Activated naive CD8-positive, alpha-beta T cell treated with anti-CD3 and anti-CD28 coated beads, Interleukin-2, amount 50 U/mL, for 24 hours (primary cell): ENCODE measurements around the gene KCNS1.
"Not testable (repeated sequence)": the region's sequence is repeated elsewhere in the genome, so short reads cannot be mapped to it uniquely, and the experiment has no call there.

ENCODE experiments used
- ATAC-seq: fragments of 150-1000 bp; cut with Tn5 transposase; one replicate; pipeline ENCODE4 v1.10.0; 2021
- DNase-seq: peaks from one replicate; pipeline ENCODE4 v3.0.0; 2021
- H3K27ac Mint-ChIP-seq: one replicate; pipeline ENCODE4 v1.8.0; 2021; ENCODE audit warnings: mild to moderate bottlenecking, mixed read lengths
- H3K27me3 Mint-ChIP-seq: one replicate; pipeline ENCODE4 v1.8.0; 2021; ENCODE audit warnings: mixed read lengths
- H3K36me3 Mint-ChIP-seq: one replicate; pipeline ENCODE4 v1.8.0; 2021; ENCODE audit warnings: low read depth, mixed read lengths
- H3K4me1 Mint-ChIP-seq: one replicate; pipeline ENCODE4 v1.8.0; 2021; ENCODE audit warnings: mixed read lengths
- H3K4me3 Mint-ChIP-seq: one replicate; pipeline ENCODE4 v1.8.0; 2021; ENCODE audit warnings: mild to moderate bottlenecking, moderate library complexity, mixed read lengths
- H3K9me3 Mint-ChIP-seq: one replicate; pipeline ENCODE4 v1.8.0; 2021; ENCODE audit warnings: mixed read lengths

The KCNS1 gene

GRCh38 chr20:45100563-45101245 lies at the start of gene KCNS1:
TSS of gene KCNS1 (minus strand) at chr20:45101127. CDS start at chr20:45099236, 1,891 bp downstream.
- ATAC-seq (peak; percentile 21), DNase-seq (no peak)
- no peak within 1 kb of the TSS for H3K4me3 Mint-ChIP-seq
- H3K27ac Mint-ChIP-seq, result no peak within 1 kb of the TSS
- no peaks in the 10 kb centered on the region for H3K9me3 Mint-ChIP-seq
- H3K36me3 Mint-ChIP-seq, result no peaks in the 10 kb centered on the region
- H3K27me3 Mint-ChIP-seq, result peaks cover 57% of the 10 kb centered on the region
- H3K4me1 Mint-ChIP-seq, result peaks cover 14% of the 10 kb centered on the region

GRCh38 chr20:45149062-45149461 lies 48.1 kb upstream of the KCNS1 start:
- Mint-ChIP-seq H3K4me3 (no peak overlapping the region), H3K4me1 (no peaks in the 10 kb centered on the region)
- ATAC-seq, result no peak

GRCh38 chr20:45140836-45141235 lies 39.9 kb upstream of the KCNS1 start:
- DNase-seq, result no peak
- no peak for ATAC-seq
- H3K36me3 Mint-ChIP-seq, result no peaks in the 10 kb centered on the region
- no peaks in the 10 kb centered on the region for H3K4me1 Mint-ChIP-seq
- H3K4me3 Mint-ChIP-seq, result no peak overlapping the region
- H3K27ac Mint-ChIP-seq, result no peak overlapping the region
- H3K27me3 Mint-ChIP-seq, result peaks cover 7% of the 10 kb centered on the region
- H3K9me3 Mint-ChIP-seq, result no peaks in the 10 kb centered on the region

More at GRCh38 chr20:45149062-45149461, 48.1 kb upstream of the KCNS1 start:
- H3K27me3 Mint-ChIP-seq, result peaks cover 21% of the 10 kb centered on the region
- no peaks in the 10 kb centered on the region for H3K36me3 Mint-ChIP-seq
- no peaks in the 10 kb centered on the region for H3K9me3 Mint-ChIP-seq
- no peak for DNase-seq
- no peak overlapping the region for H3K27ac Mint-ChIP-seq

- H3K27me3 Mint-ChIP-seq, H3K27ac Mint-ChIP-seq, H3K4me1 Mint-ChIP-seq, H3K4me3 Mint-ChIP-seq, H3K9me3 Mint-ChIP-seq, H3K36me3 Mint-ChIP-seq, ATAC-seq, DNase-seq: not testable (repeated sequence)
Measured at GRCh38 chr20:45139733-45140375, 38.9 kb upstream of the KCNS1 start.

GRCh38 chr20:45138561-45139300 lies 37.8 kb upstream of the KCNS1 start:
- Mint-ChIP-seq H3K4me3 (no peak overlapping the region), H3K36me3 (no peaks in the 10 kb centered on the region), H3K27me3 (peaks cover 14% of the 10 kb centered on the region), H3K9me3 (no peaks in the 10 kb centered on the region), H3K27ac (no peak overlapping the region), H3K4me1 (no peaks in the 10 kb centered on the region)
- DNase-seq, result peak; percentile 88
- peak; percentile 75 for ATAC-seq

- ATAC-seq (no peak), DNase-seq (no peak)
- Mint-ChIP-seq H3K4me3 (no peak overlapping the region), H3K27me3 (peaks cover 26% of the 10 kb centered on the region), H3K9me3 (no peaks in the 10 kb centered on the region), H3K4me1 (no peaks in the 10 kb centered on the region), H3K27ac (no peak overlapping the region), H3K36me3 (no peaks in the 10 kb centered on the region)
Measured at GRCh38 chr20:45136911-45137310, 36.0 kb upstream of the KCNS1 start.

- H3K4me3 Mint-ChIP-seq, result no peak overlapping the region
- no peak overlapping the region for H3K27ac Mint-ChIP-seq
- ATAC-seq (no peak), DNase-seq (no peak)
- H3K36me3 Mint-ChIP-seq, result no peaks in the 10 kb centered on the region
- no peaks in the 10 kb centered on the region for H3K9me3 Mint-ChIP-seq
- no peaks in the 10 kb centered on the region for H3K4me1 Mint-ChIP-seq
- H3K27me3 Mint-ChIP-seq, result peaks cover 34% of the 10 kb centered on the region
Measured at GRCh38 chr20:45128099-45128498, 27.2 kb upstream of the KCNS1 start.

- DNase-seq, result no peak
- Mint-ChIP-seq H3K36me3 (no peaks in the 10 kb centered on the region), H3K4me3 (no peak within 1 kb of the TSS), H3K9me3 (no peaks in the 10 kb centered on the region), H3K27ac (no peak within 1 kb of the TSS), H3K4me1 (no peaks in the 10 kb centered on the region), H3K27me3 (peaks cover 23% of the 10 kb centered on the region)
- no peak for ATAC-seq
Measured at GRCh38 chr20:45124365-45124764, 23.4 kb upstream of the KCNS1 start, which contains the start of gene WFDC12. TSS of gene WFDC12 (minus strand) at chr20:45124465. CDS start at chr20:45124447, 18 bp downstream.

GRCh38 chr20:45121388-45121787 lies 20.5 kb upstream of the KCNS1 start:
- H3K4me3 Mint-ChIP-seq, result no peak overlapping the region
- DNase-seq (no peak), ATAC-seq (no peak)
- no peak overlapping the region for H3K27ac Mint-ChIP-seq
- no peaks in the 10 kb centered on the region for H3K9me3 Mint-ChIP-seq
- peaks cover 18% of the 10 kb centered on the region for H3K27me3 Mint-ChIP-seq
- H3K36me3 Mint-ChIP-seq, result no peaks in the 10 kb centered on the region
- H3K4me1 Mint-ChIP-seq, result peaks cover 1% of the 10 kb centered on the region

- Mint-ChIP-seq H3K4me3 (no peak overlapping the region), H3K36me3 (no peaks in the 10 kb centered on the region), H3K9me3 (no peaks in the 10 kb centered on the region), H3K27ac (no peak overlapping the region), H3K4me1 (peaks cover 1% of the 10 kb centered on the region), H3K27me3 (peaks cover 16% of the 10 kb centered on the region)
- ATAC-seq, result no peak
- no peak for DNase-seq
Measured at GRCh38 chr20:45119556-45120266, 18.8 kb upstream of the KCNS1 start.

GRCh38 chr20:45118028-45118427 lies 17.1 kb upstream of the KCNS1 start:
- Mint-ChIP-seq H3K9me3 (no peaks in the 10 kb centered on the region), H3K36me3 (no peaks in the 10 kb centered on the region), H3K4me1 (peaks cover 1% of the 10 kb centered on the region), H3K27ac (no peak overlapping the region), H3K4me3 (no peak overlapping the region), H3K27me3 (peaks cover 17% of the 10 kb centered on the region)
- DNase-seq (no peak), ATAC-seq (no peak)

- ATAC-seq (no peak), DNase-seq (no peak)
- Mint-ChIP-seq H3K36me3 (no peaks in the 10 kb centered on the region), H3K27me3 (peaks cover 15% of the 10 kb centered on the region), H3K9me3 (no peaks in the 10 kb centered on the region), H3K4me1 (peaks cover 1% of the 10 kb centered on the region), H3K27ac (no peak overlapping the region), H3K4me3 (no peak overlapping the region)
Measured at GRCh38 chr20:45117581-45117980, 16.7 kb upstream of the KCNS1 start.

GRCh38 chr20:45115829-45116228 lies 14.9 kb upstream of the KCNS1 start:
- no peak overlapping the region for H3K4me3 Mint-ChIP-seq
- peaks cover 1% of the 10 kb centered on the region for H3K4me1 Mint-ChIP-seq
- H3K27me3 Mint-ChIP-seq, result peaks cover 14% of the 10 kb centered on the region
- ATAC-seq, result no peak
- no peak overlapping the region for H3K27ac Mint-ChIP-seq
- no peak for DNase-seq
- no peaks in the 10 kb centered on the region for H3K36me3 Mint-ChIP-seq
- H3K9me3 Mint-ChIP-seq, result no peaks in the 10 kb centered on the region

GRCh38 chr20:45115386-45115774 lies 14.5 kb upstream of the KCNS1 start:
- DNase-seq (no peak), ATAC-seq (no peak)
- Mint-ChIP-seq H3K36me3 (no peaks in the 10 kb centered on the region), H3K4me1 (peaks cover 1% of the 10 kb centered on the region), H3K4me3 (no peak overlapping the region), H3K9me3 (no peaks in the 10 kb centered on the region), H3K27me3 (peaks cover 11% of the 10 kb centered on the region), H3K27ac (no peak overlapping the region)
